ENCODE measurements around the gene CCDC102B. TPM values are rescaled to one million over a fixed set of nuclear protein-coding genes. Genes with fewer than 3 reads are reported as not detected.

The CCDC102B gene
- total RNA-seq, 4 donors from 2014 or later = 3.8 to 15.1 (median 4.9) TPM

DNA sequence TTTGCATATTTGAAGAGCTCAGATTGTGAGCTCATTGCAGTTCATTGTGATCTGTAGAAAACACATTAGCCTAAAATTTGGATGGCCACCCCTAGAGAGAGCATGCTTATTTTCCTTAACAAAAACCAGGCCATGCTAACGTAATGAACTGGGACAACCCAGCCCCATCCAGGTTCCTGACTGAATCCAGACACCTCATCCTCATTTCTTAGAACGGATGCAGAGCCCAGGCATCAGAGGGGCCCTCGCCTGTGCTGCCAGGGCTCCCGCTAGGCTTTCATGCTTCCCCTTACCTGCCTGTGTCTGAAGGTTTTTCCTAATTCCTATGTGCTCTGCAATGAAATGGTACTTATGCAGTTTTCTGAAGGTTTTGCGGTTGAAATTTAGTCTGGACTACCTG, 171.1 kb downstream of the CCDC102B start:
- no peaks in the 10 kb centered on the region for H3K4me1 ChIP-seq
- no peak overlapping the region for H3K27ac ChIP-seq
- TF ChIP-seq, protein P1, sequence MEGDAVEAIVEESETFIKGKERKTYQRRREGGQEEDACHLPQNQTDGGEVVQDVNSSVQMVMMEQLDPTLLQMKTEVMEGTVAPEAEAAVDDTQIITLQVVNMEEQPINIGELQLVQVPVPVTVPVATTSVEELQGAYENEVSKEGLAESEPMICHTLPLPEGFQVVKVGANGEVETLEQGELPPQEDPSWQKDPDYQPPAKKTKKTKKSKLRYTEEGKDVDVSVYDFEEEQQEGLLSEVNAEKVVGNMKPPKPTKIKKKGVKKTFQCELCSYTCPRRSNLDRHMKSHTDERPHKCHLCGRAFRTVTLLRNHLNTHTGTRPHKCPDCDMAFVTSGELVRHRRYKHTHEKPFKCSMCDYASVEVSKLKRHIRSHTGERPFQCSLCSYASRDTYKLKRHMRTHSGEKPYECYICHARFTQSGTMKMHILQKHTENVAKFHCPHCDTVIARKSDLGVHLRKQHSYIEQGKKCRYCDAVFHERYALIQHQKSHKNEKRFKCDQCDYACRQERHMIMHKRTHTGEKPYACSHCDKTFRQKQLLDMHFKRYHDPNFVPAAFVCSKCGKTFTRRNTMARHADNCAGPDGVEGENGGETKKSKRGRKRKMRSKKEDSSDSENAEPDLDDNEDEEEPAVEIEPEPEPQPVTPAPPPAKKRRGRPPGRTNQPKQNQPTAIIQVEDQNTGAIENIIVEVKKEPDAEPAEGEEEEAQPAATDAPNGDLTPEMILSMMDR (IDR thresholded peaks at IDR 0.05) = no peak
- no peak overlapping the region for H3K4me3 ChIP-seq
- H3K36me3 ChIP-seq = no peaks in the 10 kb centered on the region
- ATAC-seq = no peak
- no peaks in the 10 kb centered on the region for H3K27me3 ChIP-seq
- no peaks in the 10 kb centered on the region for H3K9me3 ChIP-seq
- WGBS, 2 donors (ENCODE audit: low coverage in 1 of 2) = 72 to 88% methylated on average over 4 to 5 of the region's 5 CpGs

DNA sequence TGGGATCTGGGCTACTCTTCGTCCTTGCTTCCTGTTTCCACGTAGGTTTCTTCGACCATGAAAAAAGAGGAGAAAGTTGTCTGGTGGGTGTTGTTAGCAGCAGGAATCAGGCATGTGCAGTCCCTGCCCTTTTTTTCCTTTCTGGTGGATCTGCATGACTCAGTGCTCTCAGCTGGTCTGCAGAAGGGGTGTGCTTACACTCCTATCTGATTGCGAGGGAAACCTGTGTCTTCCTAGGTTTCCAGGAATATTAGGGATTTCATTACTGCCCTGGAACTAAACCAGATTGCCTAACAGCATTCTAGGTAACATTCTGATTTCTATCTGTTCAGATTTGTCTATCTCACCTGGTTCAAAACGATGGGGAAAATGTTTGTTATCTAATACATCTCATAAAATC, 174.3 kb downstream of the CCDC102B start:
- H3K27ac ChIP-seq = no peak overlapping the region
- H3K4me3 ChIP-seq = no peak overlapping the region
- TF ChIP-seq POLR2A (IDR thresholded peaks at IDR 0.05) (no peak), POLR2AphosphoS5 (IDR thresholded peaks at IDR 0.05) (no peak), EP300 (IDR thresholded peaks at IDR 0.05) (no peak)
- TF ChIP-seq, protein P1 (IDR thresholded peaks at IDR 0.05) = no peak
- no peaks in the 10 kb centered on the region for H3K4me1 ChIP-seq
- 76 to 77% methylated on average over 5 of the region's 5 CpGs for WGBS, 2 donors (ENCODE audit: low coverage in 1 of 2)
- no peaks in the 10 kb centered on the region for H3K9me3 ChIP-seq
- H3K27me3 ChIP-seq = no peaks in the 10 kb centered on the region
- no peak for ATAC-seq
- no peaks in the 10 kb centered on the region for H3K36me3 ChIP-seq

DNA sequence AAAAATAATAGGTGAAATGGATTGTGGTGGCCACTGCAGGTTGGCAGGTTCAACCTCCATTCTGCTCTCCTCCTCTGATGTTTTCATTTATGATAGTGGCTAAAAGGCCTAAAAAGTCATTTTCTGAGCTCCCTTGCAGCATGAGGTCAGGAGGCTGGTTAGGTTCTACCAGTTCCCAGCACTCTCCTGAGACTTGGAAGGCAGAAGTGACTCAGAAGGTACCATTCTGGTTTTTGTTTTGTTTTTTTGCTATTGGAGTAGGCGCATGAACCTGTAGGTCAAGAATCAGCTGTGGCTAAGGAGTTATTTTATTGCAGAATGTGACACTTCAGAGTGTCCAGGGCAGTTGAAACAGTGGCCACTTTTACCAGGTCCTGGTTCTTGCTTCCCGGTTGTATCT, 181.9 kb downstream of the CCDC102B start:
- Histone ChIP-seq H3K27ac (no peak overlapping the region), H3K27me3 (no peaks in the 10 kb centered on the region), H3K4me1 (no peaks in the 10 kb centered on the region), H3K36me3 (no peaks in the 10 kb centered on the region), H3K9me3 (no peaks in the 10 kb centered on the region), H3K4me3 (no peak overlapping the region)
- no peak for TF ChIP-seq POLR2A (IDR thresholded peaks at IDR 0.05)
- TF ChIP-seq, protein P1 (IDR thresholded peaks at IDR 0.05) = no peak
- WGBS, 2 donors (ENCODE audit: low coverage in 1 of 2) = 100% methylated on average over 1 to 2 of the region's 2 CpGs
- ATAC-seq = no peak

DNA sequence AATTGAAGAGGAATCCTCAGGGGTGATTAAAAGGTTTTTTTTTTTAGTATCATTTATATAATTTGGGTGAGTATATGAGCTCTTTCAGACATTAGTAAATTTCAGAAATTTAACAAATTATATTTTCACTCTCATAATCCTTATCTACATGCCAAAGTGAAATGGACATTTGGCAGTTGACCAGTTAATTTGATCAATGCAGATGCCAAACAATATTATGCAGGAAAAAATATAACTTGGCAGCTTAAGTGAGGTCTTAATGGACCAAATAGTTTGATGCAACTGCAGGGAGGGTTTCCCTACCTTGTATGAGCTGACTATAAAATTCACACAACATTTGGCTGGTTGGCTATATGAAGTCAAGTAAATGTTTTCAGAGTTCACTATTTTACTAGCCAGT, 185.2 kb downstream of the CCDC102B start:
- H3K36me3 ChIP-seq = no peaks in the 10 kb centered on the region
- no peak overlapping the region for H3K4me3 ChIP-seq
- ATAC-seq = no peak
- H3K27ac ChIP-seq = no peak overlapping the region
- TF ChIP-seq POLR2A (IDR thresholded peaks at IDR 0.05) (no peak), POLR2AphosphoS5 (IDR thresholded peaks at IDR 0.05) (no peak), EP300 (IDR thresholded peaks at IDR 0.05) (no peak)
- TF ChIP-seq, protein P1 (IDR thresholded peaks at IDR 0.05) = no peak
- no peaks in the 10 kb centered on the region for H3K27me3 ChIP-seq
- H3K4me1 ChIP-seq = no peaks in the 10 kb centered on the region
- peaks cover 0 to 5% (median 0%) of the 10 kb centered on the region in 3 donors for H3K9me3 ChIP-seq

DNA sequence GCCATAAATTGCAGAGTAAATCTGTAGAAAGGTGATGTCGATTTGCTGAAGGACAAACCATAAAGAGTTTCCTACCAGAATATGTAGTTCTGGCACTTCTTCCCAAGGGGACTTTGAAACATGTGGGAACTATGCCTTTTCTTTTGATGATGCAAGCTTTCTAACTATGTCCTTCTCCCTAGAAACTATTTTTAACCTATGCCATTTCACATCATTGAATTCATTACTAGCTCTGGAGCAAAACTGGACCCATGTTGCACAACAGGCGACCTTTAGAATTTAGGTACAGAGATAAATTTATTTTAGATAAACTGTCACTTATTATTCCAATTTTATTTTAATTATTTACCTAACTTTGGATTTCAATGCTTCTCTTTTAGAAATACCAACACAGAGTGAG, 186.5 kb downstream of the CCDC102B start:
- H3K4me1 ChIP-seq = no peaks in the 10 kb centered on the region

More for the DNA sequence above, 186.5 kb downstream of the CCDC102B start:
- no peak overlapping the region for H3K4me3 ChIP-seq
- no peaks in the 10 kb centered on the region for H3K36me3 ChIP-seq
- H3K27me3 ChIP-seq = no peaks in the 10 kb centered on the region
- H3K9me3 ChIP-seq = peaks cover 0 to 7% (median 0%) of the 10 kb centered on the region in 3 donors
- no peak overlapping the region for H3K27ac ChIP-seq
- 64 to 82% methylated on average over 2 of the region's 2 CpGs for WGBS, 2 donors (ENCODE audit: low coverage in 1 of 2)
- TF ChIP-seq, protein P1 (IDR thresholded peaks at IDR 0.05) = no peak
- TF ChIP-seq POLR2AphosphoS5 (IDR thresholded peaks at IDR 0.05) = no peak
- TF ChIP-seq POLR2A (IDR thresholded peaks at IDR 0.05) = no peak
- no peak for TF ChIP-seq EP300 (IDR thresholded peaks at IDR 0.05)
- no peak for ATAC-seq
